Activated naive CD4-positive, alpha-beta T cell (primary cell): ENCODE measurements around the gene ANKRD39.

ENCODE experiments used
- DNase-seq, 4 experiments: peaks; one replicate each; lab custom pipeline; 2025; lab: John Stamatoyannopoulos, UW

ANKRD39 gene

GRCh38 chr2:96853321-96853720, 4.5 kb downstream of the ANKRD39 start:
- no peak for DNase-seq

GRCh38 chr2:96852667-96853066, 5.1 kb downstream of the ANKRD39 start:
- DNase-seq, result no peak

- no peak for DNase-seq
These were observed 9.6 kb downstream of the ANKRD39 start for GRCh38 chr2:96848264-96848663.

GRCh38 chr2:96847586-96847985, 10.2 kb downstream of the ANKRD39 start:
- no peak for DNase-seq

- no peak for DNase-seq
These were observed 11.0 kb downstream of the ANKRD39 start for GRCh38 chr2:96846825-96847224.

- no peak for DNase-seq
These were observed 13.4 kb downstream of the ANKRD39 start for GRCh38 chr2:96844405-96844808.

GRCh38 chr2:96843538-96844268, 14.1 kb downstream of the ANKRD39 start, which contains the start of gene ANKRD23:
Gene ANKRD23 (minus strand): TSS chr2:96844021. CDS start chr2:96843992, 29 bp downstream.
- DNase-seq, result no peak

GRCh38 chr2:96842600-96842999, 15.2 kb downstream of the ANKRD39 start:
- no peak for DNase-seq

- no peak for DNase-seq
These were observed 15.9 kb downstream of the ANKRD39 start for GRCh38 chr2:96841701-96842495.

- no peak for DNase-seq
These were observed 17.7 kb downstream of the ANKRD39 start for GRCh38 chr2:96839875-96840850.

- peak in 3 of 4 experiments; percentile 16 to 78 (median 72) for DNase-seq
These were observed 18.4 kb downstream of the ANKRD39 start for GRCh38 chr2:96839293-96839874.

GRCh38 chr2:96838345-96839292, 19.2 kb downstream of the ANKRD39 start:
- no peak for DNase-seq

- DNase-seq, result no peak
These were observed 20.2 kb downstream of the ANKRD39 start for GRCh38 chr2:96837575-96837974.

GRCh38 chr2:96835830-96836229, 22.0 kb downstream of the ANKRD39 start:
- no peak for DNase-seq

- no peak for DNase-seq
These were observed 24.9 kb downstream of the ANKRD39 start for GRCh38 chr2:96832754-96833507.

GRCh38 chr2:96832408-96832753, 25.4 kb downstream of the ANKRD39 start:
- DNase-seq, result no peak

GRCh38 chr2:96831679-96832078, 26.1 kb downstream of the ANKRD39 start:
- no peak for DNase-seq

- no peak for DNase-seq
These were observed 27.7 kb downstream of the ANKRD39 start for GRCh38 chr2:96830044-96830562.

- no peak for DNase-seq
These were observed 28.9 kb downstream of the ANKRD39 start for GRCh38 chr2:96828874-96829273.

- no peak for DNase-seq
These were observed 29.4 kb downstream of the ANKRD39 start for GRCh38 chr2:96828436-96828835.
